ENCODE results near the gene ARL2BP. TPM values are rescaled to one million over a fixed set of nuclear protein-coding genes. Genes with fewer than 3 reads are reported as not detected.
A peak's percentile ranks its signal among the peaks of the same experiment; 100 is the strongest.

Gene ARL2BP
- total and polyA plus RNA-seq, 2 of the 13 experiments (the other 11 are each of a cell fraction or from before 2014, with no cell fraction given): 64.3 to 67.6 TPM

DNA sequence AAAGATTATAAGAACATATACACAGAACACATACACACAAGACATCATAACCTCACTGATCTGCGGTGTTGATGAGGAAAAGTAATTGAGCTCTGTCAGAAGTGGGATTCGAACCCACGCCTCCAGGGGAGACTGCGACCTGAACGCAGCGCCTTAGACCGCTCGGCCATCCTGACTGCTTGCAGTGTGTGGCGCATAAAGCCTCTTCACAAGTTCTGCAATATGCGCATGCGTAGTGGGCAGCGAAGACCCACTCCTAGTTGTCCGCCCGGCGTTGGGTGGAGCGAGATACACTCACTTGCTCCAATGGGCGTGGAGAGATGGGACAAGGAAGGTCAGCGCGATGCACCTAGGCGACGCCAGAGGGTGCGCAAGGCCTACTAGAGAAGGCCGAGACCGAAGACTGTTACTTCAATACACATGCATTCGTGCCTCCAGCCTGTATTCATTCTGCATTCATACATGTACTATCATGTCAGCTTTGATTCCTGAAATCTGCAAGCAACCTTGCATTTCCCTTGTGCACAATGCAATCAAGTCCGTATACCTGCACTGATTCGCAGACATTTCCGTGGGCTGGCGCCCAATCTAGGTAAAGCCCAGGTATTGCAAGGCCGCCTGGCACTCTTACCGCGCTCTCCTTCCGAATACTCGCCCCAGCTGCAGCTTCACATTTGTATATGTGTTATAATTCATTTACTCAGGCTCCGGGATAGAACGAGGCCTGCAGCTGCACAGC, 55.5 kb downstream of the ARL2BP start (continued):
- TF ChIP-seq GATAD2A (CRISPR knock-in tag; IDR thresholded peaks at IDR 0.05): peak; percentile 88
- no peak for TF ChIP-seq RARG (CRISPR knock-in tag; IDR thresholded peaks at IDR 0.05; ENCODE audit: low read depth)
- no peak for TF ChIP-seq NBN (conservative IDR thresholded peaks at IDR 0.05)
- TF ChIP-seq POLR2G (IDR thresholded peaks at IDR 0.05; ENCODE audit: low read depth, low read length): no peak
- TF ChIP-seq SOX13 (IDR thresholded peaks at IDR 0.05): no peak
- peak in 1 of 2 experiments; percentile 54; a peak in 1 of 4 replicates for TF ChIP-seq SOX13 (CRISPR knock-in tag; conservative IDR thresholded peaks at IDR 0.05 in 1 of 2, IDR thresholded peaks at IDR 0.05 in 1 of 2)
- TF ChIP-seq TCF7 (IDR thresholded peaks at IDR 0.05; ENCODE audit: low read depth): no peak
- TF ChIP-seq PITX1 (CRISPR knock-in tag; IDR thresholded peaks at IDR 0.05): peak; percentile 77; the same call in 1 of the 2 replicates
- TF ChIP-seq ZNF263 (CRISPR knock-in tag; IDR thresholded peaks at IDR 0.05): no peak
- TF ChIP-seq PCBP2 (optimal IDR thresholded peaks at IDR 0.05; ENCODE audit: low read depth, low read length, poor library complexity, severe bottlenecking): no peak
- TF ChIP-seq MLLT10 (CRISPR knock-in tag; IDR thresholded peaks at IDR 0.05): no peak
- TF ChIP-seq JARID2 (CRISPR knock-in tag; IDR thresholded peaks at IDR 0.05; ENCODE audit: insufficient replicate concordance): peak; percentile 93
- no peak for TF ChIP-seq MBNL3 (CRISPR knock-in tag; conservative IDR thresholded peaks at IDR 0.05)
- TF ChIP-seq ZNF230 (CRISPR knock-in tag; IDR thresholded peaks at IDR 0.05): peak; percentile 93; the same call in 1 of the 2 replicates
- TF ChIP-seq, protein P1, sequence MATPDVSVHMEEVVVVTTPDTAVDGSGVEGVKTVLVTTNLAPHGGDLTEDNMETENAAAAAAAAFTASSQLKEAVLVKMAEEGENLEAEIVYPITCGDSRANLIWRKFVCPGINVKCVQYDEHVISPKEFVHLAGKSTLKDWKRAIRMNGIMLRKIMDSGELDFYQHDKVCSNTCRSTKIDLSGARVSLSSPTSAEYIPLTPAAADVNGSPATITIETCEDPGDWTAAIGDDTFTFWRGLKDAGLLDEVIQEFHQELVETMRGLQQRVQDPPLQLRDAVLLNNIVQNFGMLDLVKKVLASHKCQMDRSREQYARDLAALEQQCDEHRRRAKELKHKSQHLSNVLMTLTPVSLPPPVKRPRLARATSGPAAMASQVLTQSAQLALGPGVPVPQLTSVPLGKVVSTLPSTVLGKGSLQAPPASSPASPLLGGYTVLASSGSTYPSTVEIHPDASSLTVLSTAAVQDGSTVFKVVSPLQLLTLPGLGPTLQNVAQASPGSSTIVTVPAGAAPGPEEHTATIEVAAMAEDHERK (CRISPR knock-in tag; IDR thresholded peaks at IDR 0.05; ENCODE audit: low read depth): peak; percentile 28; the same call in 1 of the 2 replicates
- peak; percentile 83 for TF ChIP-seq ZSCAN31 (CRISPR knock-in tag; IDR thresholded peaks at IDR 0.05; ENCODE audit: low read depth)
- no peak for TF ChIP-seq ZNF678 (CRISPR knock-in tag; IDR thresholded peaks at IDR 0.05)
- no peak for TF ChIP-seq CC2D1A (CRISPR knock-in tag; IDR thresholded peaks at IDR 0.05)
- 0 out of 2 replicates have a peak, but pooled peaks have one; percentile 34 for TF ChIP-seq KMT2A (CRISPR knock-in tag; IDR thresholded peaks at IDR 0.05)
- TF ChIP-seq, protein P2, sequence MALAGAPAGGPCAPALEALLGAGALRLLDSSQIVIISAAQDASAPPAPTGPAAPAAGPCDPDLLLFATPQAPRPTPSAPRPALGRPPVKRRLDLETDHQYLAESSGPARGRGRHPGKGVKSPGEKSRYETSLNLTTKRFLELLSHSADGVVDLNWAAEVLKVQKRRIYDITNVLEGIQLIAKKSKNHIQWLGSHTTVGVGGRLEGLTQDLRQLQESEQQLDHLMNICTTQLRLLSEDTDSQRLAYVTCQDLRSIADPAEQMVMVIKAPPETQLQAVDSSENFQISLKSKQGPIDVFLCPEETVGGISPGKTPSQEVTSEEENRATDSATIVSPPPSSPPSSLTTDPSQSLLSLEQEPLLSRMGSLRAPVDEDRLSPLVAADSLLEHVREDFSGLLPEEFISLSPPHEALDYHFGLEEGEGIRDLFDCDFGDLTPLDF (CRISPR knock-in tag; IDR thresholded peaks at IDR 0.05): no peak
- TF ChIP-seq, protein P3, sequence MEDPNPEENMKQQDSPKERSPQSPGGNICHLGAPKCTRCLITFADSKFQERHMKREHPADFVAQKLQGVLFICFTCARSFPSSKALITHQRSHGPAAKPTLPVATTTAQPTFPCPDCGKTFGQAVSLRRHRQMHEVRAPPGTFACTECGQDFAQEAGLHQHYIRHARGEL (CRISPR knock-in tag; IDR thresholded peaks at IDR 0.05): no peak
- no peak for TF ChIP-seq ZNF746 (CRISPR knock-in tag; IDR thresholded peaks at IDR 0.05)
- TF ChIP-seq ZNF124 (CRISPR knock-in tag; IDR thresholded peaks at IDR 0.05): peak; percentile 98
- TF ChIP-seq ZNF766 (CRISPR knock-in tag; IDR thresholded peaks at IDR 0.05; ENCODE audit: borderline replicate concordance): no peak; the same call in 1 of the 2 replicates
- peak in 1 of 2 experiments; percentile 93; a peak in 2 of 4 replicates for TF ChIP-seq KLF16 (CRISPR knock-in tag; IDR thresholded peaks at IDR 0.05)
- TF ChIP-seq, protein P4, sequence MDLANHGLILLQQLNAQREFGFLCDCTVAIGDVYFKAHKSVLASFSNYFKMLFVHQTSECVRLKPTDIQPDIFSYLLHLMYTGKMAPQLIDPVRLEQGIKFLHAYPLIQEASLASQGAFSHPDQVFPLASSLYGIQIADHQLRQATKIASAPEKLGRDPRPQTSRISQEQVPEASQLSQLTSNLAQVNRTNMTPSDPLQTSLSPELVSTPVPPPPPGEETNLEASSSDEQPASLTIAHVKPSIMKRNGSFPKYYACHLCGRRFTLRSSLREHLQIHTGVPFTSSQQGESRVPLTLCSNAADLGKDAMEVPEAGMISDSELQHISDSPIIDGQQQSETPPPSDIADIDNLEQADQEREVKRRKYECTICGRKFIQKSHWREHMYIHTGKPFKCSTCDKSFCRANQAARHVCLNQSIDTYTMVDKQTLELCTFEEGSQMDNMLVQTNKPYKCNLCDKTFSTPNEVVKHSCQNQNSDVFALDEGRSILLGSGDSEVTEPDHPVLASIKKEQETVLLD (CRISPR knock-in tag; IDR thresholded peaks at IDR 0.05; ENCODE audit: low read depth): no peak
